ENCODE measurements around the gene LSAMP.

LSAMP gene

GRCh38 chr3:116445311-116445841 is at the start of gene LSAMP:
TSS of gene LSAMP (minus strand) at chr3:116445487.
- Histone ChIP-seq H3K36me3 (ENCODE audit: control insufficient read depth, insufficient read depth, low read length) (no peaks in the 10 kb centered on the region), H3K27me3 (ENCODE audit: control insufficient read depth, insufficient read depth, low read length) (no peaks in the 10 kb centered on the region), H3K27ac (ENCODE audit: low read length) (no peak within 1 kb of the TSS), H3K4me1 (ENCODE audit: control insufficient read depth, insufficient read depth, low read length) (peaks cover 1% of the 10 kb centered on the region; the same call in 1 of the 2 replicates), H3K9me3 (ENCODE audit: control insufficient read depth, insufficient read depth, low read length) (no peaks in the 10 kb centered on the region), H3K4me3 (ENCODE audit: low read length) (peak within 1 kb of the TSS; percentile 53; the same call in 1 of the 2 replicates)
- DNase-seq (ENCODE audit: low read depth, low spot score) = peak; percentile 25
- WGBS (ENCODE audit: insufficient coverage, insufficient read length) = no CpG with 5 or more reads among the region's 15 CpGs

GRCh38 chr3:116492379-116492778 is 47.1 kb upstream of the LSAMP start:
- H3K4me1 ChIP-seq (ENCODE audit: control insufficient read depth, insufficient read depth, low read length) = no peaks in the 10 kb centered on the region
- no peak overlapping the region for H3K27ac ChIP-seq (ENCODE audit: low read length)
- H3K4me3 ChIP-seq (ENCODE audit: low read length) = no peak overlapping the region
- H3K36me3 ChIP-seq (ENCODE audit: control insufficient read depth, insufficient read depth, low read length) = no peaks in the 10 kb centered on the region
- H3K9me3 ChIP-seq (ENCODE audit: control insufficient read depth, insufficient read depth, low read length) = no peaks in the 10 kb centered on the region
- H3K27me3 ChIP-seq (ENCODE audit: control insufficient read depth, insufficient read depth, low read length) = no peaks in the 10 kb centered on the region
- WGBS (ENCODE audit: insufficient coverage, insufficient read length) = no CpG with 5 or more reads among the region's 2 CpGs
- no peak for DNase-seq (ENCODE audit: low read depth, low spot score)

- Histone ChIP-seq H3K4me3 (ENCODE audit: low read length) (no peak overlapping the region), H3K27me3 (ENCODE audit: control insufficient read depth, insufficient read depth, low read length) (no peaks in the 10 kb centered on the region), H3K36me3 (ENCODE audit: control insufficient read depth, insufficient read depth, low read length) (no peaks in the 10 kb centered on the region), H3K4me1 (ENCODE audit: control insufficient read depth, insufficient read depth, low read length) (no peaks in the 10 kb centered on the region), H3K27ac (ENCODE audit: low read length) (no peak overlapping the region), H3K9me3 (ENCODE audit: control insufficient read depth, insufficient read depth, low read length) (peaks cover 2% of the 10 kb centered on the region)
- DNase-seq (ENCODE audit: low read depth, low spot score) = no peak
- WGBS (ENCODE audit: insufficient coverage, insufficient read length) = no CpG with 5 or more reads among the region's 4 CpGs
Observed at GRCh38 chr3:116483135-116483534, 37.8 kb upstream of the LSAMP start.

- Histone ChIP-seq H3K4me3 (ENCODE audit: low read length) (no peak overlapping the region), H3K36me3 (ENCODE audit: control insufficient read depth, insufficient read depth, low read length) (no peaks in the 10 kb centered on the region), H3K27me3 (ENCODE audit: control insufficient read depth, insufficient read depth, low read length) (no peaks in the 10 kb centered on the region), H3K27ac (ENCODE audit: low read length) (no peak overlapping the region), H3K4me1 (ENCODE audit: control insufficient read depth, insufficient read depth, low read length) (no peaks in the 10 kb centered on the region), H3K9me3 (ENCODE audit: control insufficient read depth, insufficient read depth, low read length) (peaks cover 2% of the 10 kb centered on the region)
- DNase-seq (ENCODE audit: low read depth, low spot score) = no peak
Observed at GRCh38 chr3:116476691-116477090, 31.4 kb upstream of the LSAMP start.

- peaks cover 2% of the 10 kb centered on the region for H3K9me3 ChIP-seq (ENCODE audit: control insufficient read depth, insufficient read depth, low read length)
- no peak for DNase-seq (ENCODE audit: low read depth, low spot score)
- H3K4me1 ChIP-seq (ENCODE audit: control insufficient read depth, insufficient read depth, low read length) = no peaks in the 10 kb centered on the region
- no peaks in the 10 kb centered on the region for H3K36me3 ChIP-seq (ENCODE audit: control insufficient read depth, insufficient read depth, low read length)
- no peak overlapping the region for H3K27ac ChIP-seq (ENCODE audit: low read length)
- no peaks in the 10 kb centered on the region for H3K27me3 ChIP-seq (ENCODE audit: control insufficient read depth, insufficient read depth, low read length)
- H3K4me3 ChIP-seq (ENCODE audit: low read length) = no peak overlapping the region
Observed at GRCh38 chr3:116474801-116475200, 29.5 kb upstream of the LSAMP start.

GRCh38 chr3:116474032-116474780 is 28.9 kb upstream of the LSAMP start:
- Histone ChIP-seq H3K27me3 (ENCODE audit: control insufficient read depth, insufficient read depth, low read length) (no peaks in the 10 kb centered on the region), H3K9me3 (ENCODE audit: control insufficient read depth, insufficient read depth, low read length) (peaks cover 2% of the 10 kb centered on the region), H3K4me1 (ENCODE audit: control insufficient read depth, insufficient read depth, low read length) (no peaks in the 10 kb centered on the region), H3K27ac (ENCODE audit: low read length) (no peak overlapping the region), H3K36me3 (ENCODE audit: control insufficient read depth, insufficient read depth, low read length) (no peaks in the 10 kb centered on the region), H3K4me3 (ENCODE audit: low read length) (no peak overlapping the region)
- WGBS (ENCODE audit: insufficient coverage, insufficient read length) = no CpG with 5 or more reads among the region's 2 CpGs
- no peak for DNase-seq (ENCODE audit: low read depth, low spot score)

GRCh38 chr3:116473602-116474001 is 28.3 kb upstream of the LSAMP start:
- Histone ChIP-seq H3K9me3 (ENCODE audit: control insufficient read depth, insufficient read depth, low read length) (no peaks in the 10 kb centered on the region; the same call in 1 of the 2 replicates), H3K4me1 (ENCODE audit: control insufficient read depth, insufficient read depth, low read length) (no peaks in the 10 kb centered on the region), H3K36me3 (ENCODE audit: control insufficient read depth, insufficient read depth, low read length) (no peaks in the 10 kb centered on the region), H3K27ac (ENCODE audit: low read length) (no peak overlapping the region), H3K4me3 (ENCODE audit: low read length) (no peak overlapping the region), H3K27me3 (ENCODE audit: control insufficient read depth, insufficient read depth, low read length) (no peaks in the 10 kb centered on the region)
- no peak for DNase-seq (ENCODE audit: low read depth, low spot score)

- no peak for DNase-seq (ENCODE audit: low read depth, low spot score)
- no peaks in the 10 kb centered on the region for H3K4me1 ChIP-seq (ENCODE audit: control insufficient read depth, insufficient read depth, low read length)
- H3K36me3 ChIP-seq (ENCODE audit: control insufficient read depth, insufficient read depth, low read length) = no peaks in the 10 kb centered on the region
- H3K4me3 ChIP-seq (ENCODE audit: low read length) = no peak overlapping the region
- no peaks in the 10 kb centered on the region for H3K27me3 ChIP-seq (ENCODE audit: control insufficient read depth, insufficient read depth, low read length)
- H3K27ac ChIP-seq (ENCODE audit: low read length) = no peak overlapping the region
- no CpG with 5 or more reads among the region's 4 CpGs for WGBS (ENCODE audit: insufficient coverage, insufficient read length)
- no peaks in the 10 kb centered on the region for H3K9me3 ChIP-seq (ENCODE audit: control insufficient read depth, insufficient read depth, low read length)
Observed at GRCh38 chr3:116470605-116471197, 25.4 kb upstream of the LSAMP start.

GRCh38 chr3:116469546-116469945 is 24.3 kb upstream of the LSAMP start:
- DNase-seq (ENCODE audit: low read depth, low spot score) = no peak
- Histone ChIP-seq H3K36me3 (ENCODE audit: control insufficient read depth, insufficient read depth, low read length) (no peaks in the 10 kb centered on the region), H3K9me3 (ENCODE audit: control insufficient read depth, insufficient read depth, low read length) (no peaks in the 10 kb centered on the region), H3K27ac (ENCODE audit: low read length) (no peak overlapping the region), H3K27me3 (ENCODE audit: control insufficient read depth, insufficient read depth, low read length) (no peaks in the 10 kb centered on the region), H3K4me1 (ENCODE audit: control insufficient read depth, insufficient read depth, low read length) (no peaks in the 10 kb centered on the region), H3K4me3 (ENCODE audit: low read length) (no peak overlapping the region)
- 100% methylated on average over 2 of the region's 3 CpGs for WGBS (ENCODE audit: insufficient coverage, insufficient read length)

- Histone ChIP-seq H3K27ac (ENCODE audit: low read length) (no peak overlapping the region), H3K27me3 (ENCODE audit: control insufficient read depth, insufficient read depth, low read length) (no peaks in the 10 kb centered on the region; the same call in 1 of the 2 replicates), H3K4me1 (ENCODE audit: control insufficient read depth, insufficient read depth, low read length) (no peaks in the 10 kb centered on the region), H3K9me3 (ENCODE audit: control insufficient read depth, insufficient read depth, low read length) (no peaks in the 10 kb centered on the region), H3K4me3 (ENCODE audit: low read length) (no peak overlapping the region), H3K36me3 (ENCODE audit: control insufficient read depth, insufficient read depth, low read length) (no peaks in the 10 kb centered on the region)
- no CpG with 5 or more reads among the region's 1 CpG for WGBS (ENCODE audit: insufficient coverage, insufficient read length)
- no peak for DNase-seq (ENCODE audit: low read depth, low spot score)
Observed at GRCh38 chr3:116464276-116464798, 19.1 kb upstream of the LSAMP start.

Measured in iPS DF 6.9 (cell line).